AG09319 (cell line): ENCODE data around the gene ZBTB40.

Experiments used
- DNase-seq: peaks from one replicate; pipeline ENCODE4 v3.0.0-alpha.2; 2010; ENCODE audit warnings: low read depth; ENCODE audit errors: extremely low read depth
- CTCF ChIP-seq: IDR thresholded peaks from 2 replicates; pipeline ENCODE4 v1.5.1; 2011; ENCODE audit warnings: low read depth, mild to moderate bottlenecking, inconsistent platforms, low read length, moderate library complexity

The ZBTB40 gene, protein sequence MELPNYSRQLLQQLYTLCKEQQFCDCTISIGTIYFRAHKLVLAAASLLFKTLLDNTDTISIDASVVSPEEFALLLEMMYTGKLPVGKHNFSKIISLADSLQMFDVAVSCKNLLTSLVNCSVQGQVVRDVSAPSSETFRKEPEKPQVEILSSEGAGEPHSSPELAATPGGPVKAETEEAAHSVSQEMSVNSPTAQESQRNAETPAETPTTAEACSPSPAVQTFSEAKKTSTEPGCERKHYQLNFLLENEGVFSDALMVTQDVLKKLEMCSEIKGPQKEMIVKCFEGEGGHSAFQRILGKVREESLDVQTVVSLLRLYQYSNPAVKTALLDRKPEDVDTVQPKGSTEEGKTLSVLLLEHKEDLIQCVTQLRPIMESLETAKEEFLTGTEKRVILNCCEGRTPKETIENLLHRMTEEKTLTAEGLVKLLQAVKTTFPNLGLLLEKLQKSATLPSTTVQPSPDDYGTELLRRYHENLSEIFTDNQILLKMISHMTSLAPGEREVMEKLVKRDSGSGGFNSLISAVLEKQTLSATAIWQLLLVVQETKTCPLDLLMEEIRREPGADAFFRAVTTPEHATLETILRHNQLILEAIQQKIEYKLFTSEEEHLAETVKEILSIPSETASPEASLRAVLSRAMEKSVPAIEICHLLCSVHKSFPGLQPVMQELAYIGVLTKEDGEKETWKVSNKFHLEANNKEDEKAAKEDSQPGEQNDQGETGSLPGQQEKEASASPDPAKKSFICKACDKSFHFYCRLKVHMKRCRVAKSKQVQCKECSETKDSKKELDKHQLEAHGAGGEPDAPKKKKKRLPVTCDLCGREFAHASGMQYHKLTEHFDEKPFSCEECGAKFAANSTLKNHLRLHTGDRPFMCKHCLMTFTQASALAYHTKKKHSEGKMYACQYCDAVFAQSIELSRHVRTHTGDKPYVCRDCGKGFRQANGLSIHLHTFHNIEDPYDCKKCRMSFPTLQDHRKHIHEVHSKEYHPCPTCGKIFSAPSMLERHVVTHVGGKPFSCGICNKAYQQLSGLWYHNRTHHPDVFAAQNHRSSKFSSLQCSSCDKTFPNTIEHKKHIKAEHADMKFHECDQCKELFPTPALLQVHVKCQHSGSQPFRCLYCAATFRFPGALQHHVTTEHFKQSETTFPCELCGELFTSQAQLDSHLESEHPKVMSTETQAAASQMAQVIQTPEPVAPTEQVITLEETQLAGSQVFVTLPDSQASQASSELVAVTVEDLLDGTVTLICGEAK

GRCh38 chr1:22451702-22452480, at the start of gene ZBTB40:
TSS of gene ZBTB40 (plus strand) at chr1:22451851. CDS start at chr1:22489949, 38,098 bp downstream.
- no peak for TF ChIP-seq CTCF
- peak; percentile 96 for DNase-seq

DNA sequence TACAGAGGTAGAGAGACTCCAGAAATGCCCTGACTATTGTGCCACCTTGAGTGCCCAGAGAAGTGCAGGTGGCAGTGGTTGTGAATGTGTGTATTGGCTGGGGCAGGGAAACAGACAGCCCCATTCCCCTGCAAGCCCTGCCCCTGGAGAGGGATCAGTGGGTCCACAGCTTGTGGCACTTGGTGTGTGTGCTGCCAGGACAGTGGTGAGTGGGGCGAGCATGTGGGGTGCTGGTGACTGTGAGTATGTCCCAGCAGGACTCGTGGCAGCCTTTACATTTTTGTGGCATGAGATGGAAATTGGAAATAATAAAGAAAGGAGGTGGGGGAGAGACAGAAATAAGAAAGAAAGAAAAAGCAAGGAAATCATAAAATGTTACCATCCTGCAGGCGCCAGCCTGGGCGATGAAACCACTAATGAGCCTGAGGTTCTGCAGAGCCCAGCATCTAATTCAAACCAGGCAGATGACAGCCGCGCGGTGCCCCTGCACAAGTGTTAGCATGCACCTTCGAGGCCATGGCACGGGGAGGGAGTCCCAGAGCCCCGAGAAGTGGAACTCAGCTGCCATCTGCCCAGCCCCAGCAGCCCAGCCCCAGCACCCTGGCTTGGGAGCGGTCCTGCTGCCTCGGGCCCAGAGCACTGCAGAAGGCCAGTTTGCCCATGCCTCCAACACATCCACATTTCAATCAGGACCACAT, 49.1 kb upstream of the ZBTB40 start:
- TF ChIP-seq CTCF: no peak
- DNase-seq: no peak

GRCh38 chr1:22404486-22404885, 47.2 kb upstream of the ZBTB40 start:
- no peak for TF ChIP-seq CTCF
- no peak for DNase-seq

DNA sequence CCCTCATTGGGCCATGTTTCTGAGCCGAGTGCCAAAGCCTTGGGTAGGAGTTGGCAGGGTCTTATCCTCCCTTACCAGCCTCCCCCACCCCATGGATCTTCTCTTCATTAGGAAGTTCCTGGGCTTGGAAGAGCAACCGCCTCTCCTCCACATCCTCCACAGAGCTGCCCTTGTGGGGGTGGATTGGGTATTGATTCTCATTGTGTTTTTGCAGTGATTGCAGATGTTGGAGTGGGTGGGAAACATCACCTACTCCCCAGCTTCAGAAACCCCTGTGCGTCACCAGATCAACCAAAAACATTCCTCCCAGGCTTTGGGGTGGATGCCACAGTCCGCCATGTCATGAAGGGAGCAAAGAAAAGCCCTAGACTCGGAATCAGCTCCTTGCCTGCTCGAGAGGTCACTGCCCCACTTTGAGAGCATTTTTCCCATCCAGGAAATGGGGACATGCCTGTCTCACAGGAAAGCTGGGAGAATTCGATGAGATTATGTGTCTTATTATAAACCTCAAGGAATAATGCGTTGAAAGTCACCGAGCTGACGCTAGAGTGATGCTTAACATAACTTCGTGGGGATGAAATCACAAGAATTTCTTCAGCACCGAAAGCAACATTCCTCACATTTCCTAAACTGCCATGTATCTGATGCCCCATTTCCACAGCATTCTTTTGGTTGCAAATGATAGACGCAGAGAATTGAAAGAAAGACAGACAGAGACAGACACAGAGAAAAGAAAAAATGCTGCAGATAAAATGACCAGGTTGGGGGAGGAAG, 44.7 kb upstream of the ZBTB40 start:
- no peak for TF ChIP-seq CTCF
- DNase-seq: no peak

DNA sequence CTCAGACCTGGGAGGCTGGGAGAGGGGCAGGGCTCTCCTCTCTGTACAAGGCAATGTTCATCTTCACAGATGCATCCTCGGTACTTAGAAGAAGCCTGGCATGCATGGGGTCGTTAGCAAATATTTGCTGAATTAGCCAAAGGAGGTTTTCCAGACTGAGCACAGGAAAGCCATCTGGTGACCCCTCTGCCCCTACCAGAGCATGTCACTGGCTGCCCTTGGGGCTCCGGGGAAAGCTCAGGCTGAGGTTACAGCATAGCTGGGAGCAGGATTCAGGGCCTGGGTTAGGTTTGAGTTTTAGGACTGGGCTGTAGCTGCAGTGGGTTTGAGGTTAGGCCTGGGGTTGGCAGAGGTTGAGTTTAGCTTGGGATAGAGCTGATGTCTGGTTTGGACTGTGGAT, 43.4 kb upstream of the ZBTB40 start:
- no peak for DNase-seq
- TF ChIP-seq CTCF: no peak

- DNase-seq: no peak
- no peak for TF ChIP-seq CTCF
These were observed 41.2 kb upstream of the ZBTB40 start for GRCh38 chr1:22410401-22410800.
